ENCODE results near the gene HOXC5.
A peak's percentile ranks its signal among the peaks of the same experiment; 100 is the strongest.

HOXC5 gene

GRCh38 chr12:54006559-54007220 lies 26.2 kb upstream of the HOXC5 start:
- DNase-seq (ENCODE audit: low read depth in 1 of 2, low spot score in 1 of 2): no peak

GRCh38 chr12:54007538-54008259 lies 25.2 kb upstream of the HOXC5 start:
- no peak for DNase-seq (ENCODE audit: low read depth in 1 of 2, low spot score in 1 of 2)

GRCh38 chr12:54008260-54008552 lies 24.6 kb upstream of the HOXC5 start:
- DNase-seq (ENCODE audit: low read depth in 1 of 2, low spot score in 1 of 2): no peak

GRCh38 chr12:54009171-54010052 lies 23.4 kb upstream of the HOXC5 start:
- DNase-seq (ENCODE audit: low read depth in 1 of 2, low spot score in 1 of 2): no peak

- DNase-seq (ENCODE audit: low read depth in 1 of 2, low spot score in 1 of 2): no peak
Measured at GRCh38 chr12:54010053-54010971, 22.5 kb upstream of the HOXC5 start.

GRCh38 chr12:54010972-54011664 lies 21.7 kb upstream of the HOXC5 start:
- DNase-seq (ENCODE audit: low read depth in 1 of 2, low spot score in 1 of 2): no peak

GRCh38 chr12:54011665-54012532 lies 21.0 kb upstream of the HOXC5 start:
- no peak for DNase-seq (ENCODE audit: low read depth in 1 of 2, low spot score in 1 of 2)

- no peak for DNase-seq (ENCODE audit: low read depth in 1 of 2, low spot score in 1 of 2)
Measured at GRCh38 chr12:54012631-54013409, 20.0 kb upstream of the HOXC5 start.

- DNase-seq (ENCODE audit: low read depth in 1 of 2, low spot score in 1 of 2): no peak
Measured at GRCh38 chr12:54014377-54015017, 18.4 kb upstream of the HOXC5 start.

GRCh38 chr12:54015018-54015931 lies 17.6 kb upstream of the HOXC5 start:
- DNase-seq (ENCODE audit: low read depth in 1 of 2, low spot score in 1 of 2): no peak

- DNase-seq (ENCODE audit: low read depth in 1 of 2, low spot score in 1 of 2): no peak
Measured at GRCh38 chr12:54016051-54016450, 16.8 kb upstream of the HOXC5 start.

GRCh38 chr12:54016478-54016964 lies 16.3 kb upstream of the HOXC5 start:
- DNase-seq (ENCODE audit: low read depth in 1 of 2, low spot score in 1 of 2): no peak

- DNase-seq (ENCODE audit: low read depth in 1 of 2, low spot score in 1 of 2): no peak
Measured at GRCh38 chr12:54017027-54017788, 15.6 kb upstream of the HOXC5 start.

- peak in 1 of 2 donors; percentile 49 for DNase-seq (ENCODE audit: low read depth in 1 of 2, low spot score in 1 of 2)
Measured at GRCh38 chr12:54017878-54018467, 14.9 kb upstream of the HOXC5 start.

- DNase-seq (ENCODE audit: low read depth in 1 of 2, low spot score in 1 of 2): no peak
Measured at GRCh38 chr12:54018468-54018984, 14.3 kb upstream of the HOXC5 start.

All from activated CD4-positive, alpha-beta T cell treated with anti-CD3 and anti-CD28 coated beads, Interleukin-2, amount 50 U/mL, for 24 hours (primary cell).